ENCODE results near the gene HTR4.
"Not testable (repeated sequence)": the region's sequence is repeated elsewhere in the genome, so short reads cannot be mapped to it uniquely, and the experiment has no call there.

HTR4 gene

GRCh38 chr5:148469501-148469935 lies 184.8 kb downstream of the HTR4 start:
- DNase-seq = peak in 1 of 2 experiments; percentile 50

- not testable (repeated sequence) for DNase-seq
These were observed 185.6 kb downstream of the HTR4 start for GRCh38 chr5:148468746-148469145.

DNA sequence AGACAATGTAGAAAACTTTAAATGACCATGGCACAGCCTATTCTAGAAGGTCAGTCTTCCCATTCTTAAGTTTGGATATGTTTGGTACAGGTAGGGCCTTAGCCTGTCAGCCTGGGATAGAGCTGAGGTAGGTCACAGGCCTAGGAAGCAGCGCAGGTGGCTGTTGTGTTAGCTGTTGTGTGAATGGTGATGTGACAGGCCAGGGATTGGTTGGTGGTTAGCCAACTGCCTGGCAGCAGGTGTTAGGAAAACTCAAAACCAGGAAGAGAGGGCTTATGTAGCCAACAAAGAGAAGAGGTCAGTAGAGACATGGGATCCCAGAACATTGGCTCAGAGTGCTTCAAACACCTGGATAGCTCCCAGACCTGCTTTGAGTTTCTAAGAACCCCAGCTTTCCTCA lies 186.4 kb downstream of the HTR4 start:
- no peak for DNase-seq

DNA sequence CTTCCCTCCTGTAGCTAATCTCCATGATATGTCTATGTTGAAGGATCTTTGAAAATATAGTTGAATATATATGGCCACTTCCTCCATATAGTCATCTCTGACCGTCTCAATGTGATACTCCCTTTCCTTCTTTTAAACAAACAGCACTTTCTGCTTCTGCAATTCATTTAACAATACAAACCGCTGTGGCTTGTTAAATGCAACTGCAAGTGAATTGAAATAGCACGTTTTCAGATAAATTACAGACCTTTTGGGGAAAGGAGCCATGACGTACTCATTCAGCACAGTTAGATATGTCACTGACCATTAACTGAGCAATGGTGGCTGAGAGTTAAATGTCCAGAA lies 188.1 kb downstream of the HTR4 start:
- DNase-seq = no peak

DNA sequence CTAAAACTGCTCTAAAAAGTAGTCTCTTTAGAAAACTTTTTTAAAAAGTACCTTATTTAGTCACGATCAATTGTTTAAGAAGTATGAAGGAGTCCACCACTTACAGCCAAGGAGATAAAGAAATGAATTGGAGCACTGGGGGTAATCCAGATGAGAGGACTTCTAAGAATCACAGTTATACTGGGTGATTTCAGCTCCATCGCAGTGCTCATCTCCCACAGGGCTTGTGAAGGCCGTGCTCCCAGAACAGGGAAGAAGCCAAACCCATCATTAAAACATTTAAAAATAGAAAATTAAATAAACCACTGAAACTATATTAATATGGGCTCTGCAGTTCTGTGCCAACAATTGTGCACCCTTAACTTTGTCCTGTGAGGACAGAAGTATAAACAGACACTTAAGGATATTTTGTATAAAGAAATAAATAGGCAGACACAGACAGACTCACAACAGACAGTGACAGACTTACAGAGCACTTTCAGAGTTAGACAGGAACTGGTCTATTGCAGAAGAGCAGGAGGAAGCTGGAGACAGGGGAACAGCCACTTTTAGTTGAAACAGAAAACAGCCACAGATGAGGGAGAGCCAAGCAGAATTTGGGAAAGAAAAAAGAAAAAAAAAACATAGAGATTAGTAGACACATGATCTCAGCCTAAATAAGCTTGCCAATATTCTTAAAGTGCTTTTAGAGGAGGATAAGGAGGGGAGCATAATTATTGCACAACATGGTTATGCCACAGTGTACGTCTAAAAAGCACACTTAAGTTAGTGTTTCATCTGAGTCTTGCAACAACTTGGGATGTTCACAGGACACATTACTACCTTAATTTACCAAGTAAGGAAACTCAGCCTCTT lies 188.7 kb downstream of the HTR4 start:
- DNase-seq = no peak

- DNase-seq = no peak
These were observed 194.7 kb downstream of the HTR4 start for GRCh38 chr5:148459669-148460068.

DNA sequence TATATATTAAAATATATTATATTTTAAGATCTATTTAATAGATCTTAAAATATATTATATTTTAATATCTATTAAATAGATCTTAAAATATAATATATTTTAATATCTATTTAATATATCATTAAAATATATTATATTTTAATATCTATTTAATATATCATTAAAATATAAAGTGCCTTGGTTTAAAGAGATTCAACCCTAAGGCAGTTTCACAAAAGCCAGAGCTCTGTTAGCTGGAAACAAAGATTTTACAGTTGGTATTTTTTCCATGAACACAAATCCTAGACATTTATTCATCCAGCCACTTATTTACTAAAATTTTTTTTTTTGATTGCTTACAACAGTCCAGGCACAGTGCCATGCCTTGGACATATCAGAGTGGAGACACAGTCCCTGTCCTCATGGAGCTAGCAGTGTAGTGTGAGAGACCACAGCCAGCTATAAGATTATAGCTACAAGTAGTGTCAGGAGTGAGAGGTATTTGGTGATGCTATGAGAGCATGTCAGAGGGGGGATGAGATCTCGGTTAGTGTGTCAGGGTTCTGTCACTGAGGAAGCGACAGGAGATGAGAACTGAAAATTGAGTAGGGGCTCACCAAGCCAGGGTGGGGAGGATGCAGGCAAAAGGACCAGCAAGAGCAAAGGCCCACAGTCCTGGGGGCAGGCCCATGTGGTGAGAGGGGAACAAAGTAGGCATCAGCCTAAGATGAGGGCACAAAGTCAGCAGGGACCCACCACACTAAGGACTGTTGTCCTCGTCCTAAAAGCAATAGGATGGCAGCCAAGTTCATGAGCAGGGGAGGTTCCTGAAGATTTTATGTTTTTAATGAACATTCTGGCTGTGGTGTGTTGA lies 196.1 kb downstream of the HTR4 start:
- no peak for DNase-seq

DNA sequence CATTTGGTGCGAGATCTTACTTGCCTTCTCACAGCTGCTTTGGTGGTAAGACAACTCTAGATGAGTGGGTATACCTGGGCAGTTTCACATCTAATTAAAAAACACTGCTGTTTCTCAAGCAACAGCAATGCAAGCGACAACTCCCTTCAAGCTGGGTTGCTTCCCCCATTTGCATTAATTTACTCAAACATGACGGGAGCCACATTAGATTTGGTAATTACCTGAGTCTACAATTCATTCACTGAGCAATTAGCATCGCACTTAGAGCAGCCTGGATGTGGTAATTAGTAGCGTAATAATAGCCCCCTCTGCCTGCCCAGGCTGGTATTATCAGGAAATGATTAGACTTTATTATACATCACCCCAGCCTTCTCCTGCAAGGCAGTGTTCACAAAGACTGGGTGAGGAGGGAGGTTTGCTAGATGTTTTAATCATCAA lies 197.1 kb downstream of the HTR4 start:
- DNase-seq = peak; percentile 40 to 89

DNA sequence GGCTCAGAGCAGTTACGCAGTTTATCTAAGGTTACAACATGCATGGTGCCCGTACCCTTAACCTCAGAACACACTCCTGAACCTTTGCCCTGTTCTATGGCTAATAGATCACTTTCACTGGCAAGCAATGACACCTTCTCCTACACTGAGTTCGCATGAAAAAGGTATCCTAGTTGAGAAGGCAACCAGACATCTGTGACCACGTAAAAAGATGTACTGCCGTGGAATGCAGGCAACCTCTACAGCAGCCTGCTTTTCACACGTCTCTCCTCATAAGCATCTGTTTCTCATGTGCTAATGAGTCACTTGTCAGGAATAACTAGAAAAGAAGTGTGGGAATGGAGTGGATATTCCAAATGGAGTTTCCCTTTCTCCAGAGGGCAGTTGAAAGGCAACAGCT lies 199.1 kb downstream of the HTR4 start:
- DNase-seq = no peak

DNA sequence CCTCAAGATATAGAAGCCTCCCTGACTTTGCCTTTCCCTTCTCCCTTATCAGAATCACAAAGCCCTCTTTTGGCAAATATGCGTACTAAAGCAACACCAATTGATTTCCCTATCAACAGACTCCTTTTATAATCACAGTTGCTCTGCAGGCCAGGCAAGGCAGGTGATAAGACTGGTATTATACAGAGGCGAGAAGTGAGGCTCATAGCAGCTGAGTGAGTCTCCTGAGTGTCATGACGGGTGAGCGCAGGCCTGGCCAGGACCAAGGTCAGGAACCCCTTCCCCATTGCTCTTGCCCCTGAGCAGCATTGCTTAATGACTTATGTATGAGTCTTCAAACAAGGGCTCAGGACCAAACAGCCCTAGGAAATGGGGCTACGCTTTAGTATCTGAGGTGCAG lies 199.8 kb downstream of the HTR4 start:
- no peak for DNase-seq

DNA sequence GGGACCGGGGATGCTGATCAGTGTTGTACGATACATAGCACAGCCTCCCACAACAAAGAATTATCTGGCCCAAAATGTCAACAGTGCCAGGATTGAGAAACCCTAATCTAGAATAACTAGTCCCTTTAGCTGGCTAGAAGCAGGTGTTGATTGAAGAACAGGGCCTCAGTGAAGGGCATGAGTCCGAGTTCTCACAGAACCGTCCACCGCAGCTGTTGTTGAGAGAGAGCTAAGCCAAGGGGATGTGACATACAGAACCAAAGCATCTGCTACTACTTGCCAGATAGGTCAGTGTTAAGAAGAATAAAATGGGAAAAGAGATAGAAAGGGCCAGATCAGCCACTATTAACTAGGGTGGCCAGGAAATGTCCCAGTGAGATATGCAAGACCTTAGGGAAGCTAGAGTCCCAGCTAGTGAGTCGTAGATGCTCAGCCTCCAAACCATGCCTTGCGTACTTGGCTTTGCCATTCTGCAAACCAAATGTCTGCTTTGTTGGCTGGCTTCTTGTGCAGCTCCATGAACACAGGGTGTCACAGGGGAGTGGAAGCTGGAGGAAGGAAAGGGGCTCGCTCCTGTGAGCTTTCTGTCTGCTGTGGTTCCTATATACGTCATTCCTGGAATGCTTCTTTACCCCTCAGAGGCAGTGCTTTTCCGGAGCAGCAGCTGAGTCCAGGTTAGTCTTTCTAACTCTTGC lies 201.7 kb downstream of the HTR4 start:
- no peak for DNase-seq

DNA sequence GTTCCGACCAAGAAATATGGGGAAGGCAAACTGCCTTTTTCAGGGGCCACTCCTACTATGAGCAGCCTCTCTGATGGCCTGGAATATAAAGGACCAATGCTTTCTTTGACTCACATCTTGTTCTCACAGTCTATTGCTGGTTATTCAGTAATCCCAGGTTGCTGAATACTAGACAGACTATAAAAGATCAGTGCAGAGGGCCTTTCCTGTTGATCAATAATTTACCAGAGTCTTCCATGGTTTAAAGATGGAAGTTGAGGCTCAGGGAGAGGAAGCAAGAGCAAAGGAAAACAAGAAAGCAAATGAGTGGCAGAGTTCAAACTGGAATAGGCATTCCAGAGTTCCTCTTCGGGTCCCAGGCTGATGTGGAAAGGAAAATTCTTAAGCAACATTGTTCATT lies 207.7 kb downstream of the HTR4 start:
- no peak for DNase-seq

- no peak for DNase-seq
These were observed 208.7 kb downstream of the HTR4 start for GRCh38 chr5:148445578-148445977.

DNA sequence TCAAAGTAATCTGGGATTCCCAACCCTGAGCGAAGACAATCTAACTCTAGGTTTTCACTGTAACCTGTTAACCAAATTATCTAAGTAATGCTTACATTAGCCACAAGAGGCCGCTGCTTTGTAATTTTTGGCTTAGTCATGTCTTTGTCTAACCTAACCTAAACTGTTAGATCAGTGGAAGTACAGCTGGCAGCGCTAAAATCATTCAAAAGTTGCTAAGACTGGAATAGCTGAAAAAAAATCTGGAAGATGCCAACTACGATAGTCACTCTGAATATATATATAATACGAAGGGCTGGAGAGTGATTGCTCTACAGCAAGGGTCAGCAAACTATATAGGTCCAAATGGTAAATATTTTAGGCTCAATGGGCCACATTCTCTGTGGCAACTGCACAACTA lies 210.3 kb downstream of the HTR4 start:
- DNase-seq = peak; percentile 31 to 73

- DNase-seq = no peak
These were observed 211.1 kb downstream of the HTR4 start for GRCh38 chr5:148443241-148443640.

- DNase-seq = no peak
These were observed 215.4 kb downstream of the HTR4 start for GRCh38 chr5:148438933-148439332.

DNA sequence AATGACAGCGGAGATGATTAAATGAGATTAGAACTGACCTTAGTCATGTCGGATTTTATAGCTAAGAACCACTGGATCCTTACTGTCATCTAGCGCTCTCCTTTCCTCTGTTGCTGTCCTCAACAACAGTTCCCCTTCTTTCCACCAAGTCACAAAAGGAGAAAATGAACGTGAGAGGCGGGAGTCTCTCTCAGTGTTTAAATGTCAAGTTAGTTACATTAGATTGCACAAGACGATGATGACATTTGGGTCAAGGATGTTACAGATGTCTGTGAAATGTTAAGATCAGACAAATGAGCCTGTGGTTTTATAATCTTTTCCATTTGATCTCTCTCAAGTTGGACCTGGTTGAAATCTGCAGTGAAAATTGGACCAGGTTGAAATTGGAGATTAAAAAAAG lies 217.1 kb downstream of the HTR4 start:
- DNase-seq = no peak

DNA sequence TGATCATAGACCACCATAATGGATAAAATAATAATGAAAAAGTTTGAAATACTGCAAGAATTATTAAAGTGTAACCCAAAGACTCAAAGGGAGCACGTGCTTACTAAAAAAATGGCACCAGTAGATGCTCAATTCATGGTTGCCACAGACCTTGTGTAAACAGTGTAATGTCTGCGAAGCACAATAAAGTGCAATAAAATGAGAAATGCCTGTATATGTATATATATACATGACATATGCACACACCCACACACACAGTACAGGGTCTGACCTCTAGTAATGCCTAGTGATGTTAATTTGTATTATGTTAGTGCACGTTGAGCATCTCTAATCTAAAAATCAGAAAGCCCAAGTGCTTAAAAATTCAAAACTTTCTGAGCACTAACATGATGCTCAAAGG lies 218.3 kb downstream of the HTR4 start:
- no peak for DNase-seq

DNA sequence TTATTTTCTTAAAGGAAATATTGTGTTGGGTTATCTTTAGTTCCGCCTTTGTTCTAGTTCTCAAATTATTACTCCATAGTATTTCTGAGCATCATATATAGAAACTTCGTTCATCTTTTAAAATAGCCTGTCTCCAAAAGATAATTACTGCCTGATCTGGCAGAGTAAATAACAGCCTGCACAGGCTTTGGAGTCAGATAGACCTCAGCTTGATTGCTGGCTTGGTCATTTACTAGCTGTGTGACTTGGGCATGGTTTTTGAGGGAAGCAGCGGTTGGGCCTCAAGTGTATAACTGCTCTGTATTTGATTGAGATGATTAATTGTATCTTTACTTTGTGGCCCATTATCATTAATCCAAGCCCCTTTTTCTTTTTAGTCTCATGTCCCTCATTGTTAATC lies 220.5 kb downstream of the HTR4 start:
- DNase-seq = no peak
